Activated CD4-positive, CD25-positive, alpha-beta regulatory T cell treated with anti-CD3 and anti-CD28 coated beads, Interleukin-2, amount 50 U/mL, for 24 hours (primary cell): ENCODE measurements around the gene UFD1.

Experiments used
- ATAC-seq, 2 donors: fragments of 150-1000 bp; cut with Tn5 transposase; one replicate each; pipeline ENCODE4 v1.10.0; 2021; ENCODE audit warnings: mild to moderate bottlenecking in 1 of 2, moderate library complexity in 1 of 2

UFD1 gene

DNA sequence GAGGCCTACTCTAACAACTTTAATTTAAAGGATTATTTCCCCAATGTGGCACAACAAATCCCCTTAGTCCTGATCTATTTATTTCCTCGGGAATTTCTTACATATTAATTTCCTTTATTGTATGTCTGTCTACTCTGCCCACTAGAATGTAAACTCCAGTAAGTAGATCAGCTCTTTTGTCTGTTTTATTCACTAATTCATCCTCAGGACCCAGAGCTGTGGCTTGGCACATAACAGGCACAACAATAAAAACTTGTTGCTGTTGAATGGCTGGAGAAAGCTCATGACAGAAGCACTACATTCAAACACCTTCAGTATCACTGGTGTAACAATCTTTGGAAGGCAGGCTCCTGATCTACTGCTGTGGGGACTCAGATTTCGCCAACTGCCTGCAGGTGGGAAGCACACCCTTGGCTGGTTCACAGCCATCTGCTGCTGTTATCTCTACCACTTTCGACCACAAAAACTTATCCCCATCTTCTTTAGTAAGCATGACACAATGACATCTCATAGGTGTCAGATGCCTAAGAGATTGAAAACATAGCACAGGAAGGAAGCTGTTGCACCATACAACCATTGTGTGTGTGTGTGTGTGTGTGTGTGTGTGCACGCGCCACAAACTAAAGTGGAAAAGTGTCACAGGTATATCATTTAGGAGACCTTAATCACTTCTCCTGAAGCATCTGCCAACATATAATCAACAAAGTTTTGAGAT is 59.4 kb downstream of the UFD1 start:
- peak; percentile 98 for ATAC-seq

DNA sequence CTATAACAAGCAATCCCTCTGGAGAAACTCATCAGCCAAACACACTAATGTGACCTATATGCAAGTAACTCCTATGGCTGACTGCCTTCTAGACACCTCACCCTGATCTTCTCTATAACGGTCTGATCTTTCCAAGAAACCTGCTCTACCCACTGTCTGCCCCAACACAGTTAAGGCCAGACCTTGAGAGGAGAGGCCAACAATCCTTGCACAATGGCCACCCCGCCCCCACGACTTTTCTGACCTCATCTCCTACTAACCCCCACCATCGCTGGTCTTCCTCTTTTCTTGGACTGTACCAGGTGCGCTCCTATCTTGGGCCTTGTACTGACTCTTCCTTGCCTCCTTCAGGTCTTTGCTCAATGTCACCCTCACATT is 59.9 kb downstream of the UFD1 start:
- ATAC-seq = no peak

DNA sequence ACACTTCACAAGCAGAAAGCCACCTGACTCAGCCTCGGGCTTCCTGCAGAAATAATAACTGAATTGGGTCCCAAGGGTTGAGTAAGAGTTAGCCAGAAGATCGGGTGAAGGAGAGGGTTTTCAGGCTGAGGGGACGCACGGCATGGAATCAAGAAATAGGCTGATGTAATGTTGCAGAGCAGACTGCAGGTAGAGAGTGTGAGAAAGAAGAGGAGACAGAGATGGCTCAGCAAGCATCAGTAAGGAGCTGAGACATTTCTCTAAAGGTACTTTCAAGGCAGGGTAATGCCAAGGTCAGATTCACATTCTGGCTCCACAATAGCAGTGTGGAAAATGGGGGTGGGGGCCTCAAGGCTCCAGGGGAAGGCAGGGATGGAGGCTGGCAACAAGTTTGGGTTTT is 66.1 kb downstream of the UFD1 start:
- ATAC-seq = no peak

DNA sequence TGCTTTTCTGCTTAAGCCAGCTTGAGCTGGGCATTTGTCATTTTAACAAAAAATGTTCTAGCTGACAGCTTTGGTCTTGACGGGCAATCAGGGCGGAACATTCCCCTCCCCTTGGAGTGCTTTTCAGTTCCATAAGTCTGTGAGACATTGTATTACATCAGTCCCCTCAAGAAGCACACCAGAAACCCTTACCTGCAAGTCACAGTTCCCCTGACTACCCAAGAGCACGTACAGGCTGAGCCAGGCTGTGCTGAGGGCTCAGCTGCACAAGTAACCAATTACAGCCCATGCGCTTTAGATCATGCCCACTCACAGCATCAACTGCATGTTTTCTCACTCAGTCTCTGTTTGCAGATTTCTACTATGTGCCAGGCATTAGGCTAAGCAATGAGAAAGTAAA is 66.5 kb downstream of the UFD1 start:
- ATAC-seq = no peak

DNA sequence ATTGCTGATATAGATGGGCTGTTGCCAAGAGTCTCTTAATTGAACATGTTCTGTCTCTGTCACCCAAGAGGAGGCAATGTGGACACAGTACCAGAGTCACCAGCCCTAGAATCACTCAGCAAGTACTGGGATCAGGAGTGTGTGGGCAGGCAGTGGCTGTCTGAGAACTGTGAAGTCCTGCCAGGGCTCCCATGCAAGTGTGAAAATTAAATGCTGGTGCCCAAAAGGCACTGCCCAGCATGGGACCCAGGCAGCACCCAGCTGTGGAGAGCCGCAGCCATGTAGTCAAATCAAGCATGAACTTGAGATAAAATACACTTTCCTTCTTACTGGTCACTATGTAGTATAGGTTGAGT is 67.3 kb downstream of the UFD1 start:
- no peak for ATAC-seq

DNA sequence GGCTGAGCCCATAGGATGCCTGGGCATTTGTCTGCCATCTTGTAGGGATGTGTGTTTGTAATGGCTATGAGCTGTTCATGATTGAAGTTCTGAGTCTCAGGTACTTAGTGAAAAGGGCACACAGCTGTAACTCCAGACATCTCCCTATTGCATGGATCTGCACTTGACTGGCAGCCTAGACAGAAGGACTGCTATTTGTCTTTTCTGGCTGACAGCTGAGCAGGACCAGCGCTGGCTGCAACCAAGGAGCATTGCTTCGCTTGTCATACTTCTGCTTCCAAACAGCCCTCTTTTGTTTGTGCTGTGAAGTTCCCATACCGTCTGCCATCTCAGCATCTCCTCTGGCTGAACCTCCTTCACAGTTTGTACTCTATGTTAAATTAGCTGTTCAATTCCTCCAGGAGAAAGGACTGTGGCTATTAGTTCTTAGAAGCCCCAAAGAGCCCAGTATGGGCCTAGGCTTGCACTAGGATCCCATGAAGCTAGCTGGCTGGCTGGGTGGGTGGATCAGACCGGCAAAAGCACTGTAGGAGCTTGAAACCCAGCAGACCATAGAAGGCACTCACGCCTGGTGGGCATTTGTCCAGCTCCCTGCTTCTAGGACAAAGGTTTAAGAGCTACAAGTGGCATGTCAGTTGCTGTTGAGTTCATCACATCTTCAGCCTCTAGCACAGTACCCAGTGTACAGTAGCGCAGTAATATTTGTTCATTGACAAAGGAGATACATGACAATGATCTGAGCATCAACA is 67.9 kb downstream of the UFD1 start:
- ATAC-seq = no peak

DNA sequence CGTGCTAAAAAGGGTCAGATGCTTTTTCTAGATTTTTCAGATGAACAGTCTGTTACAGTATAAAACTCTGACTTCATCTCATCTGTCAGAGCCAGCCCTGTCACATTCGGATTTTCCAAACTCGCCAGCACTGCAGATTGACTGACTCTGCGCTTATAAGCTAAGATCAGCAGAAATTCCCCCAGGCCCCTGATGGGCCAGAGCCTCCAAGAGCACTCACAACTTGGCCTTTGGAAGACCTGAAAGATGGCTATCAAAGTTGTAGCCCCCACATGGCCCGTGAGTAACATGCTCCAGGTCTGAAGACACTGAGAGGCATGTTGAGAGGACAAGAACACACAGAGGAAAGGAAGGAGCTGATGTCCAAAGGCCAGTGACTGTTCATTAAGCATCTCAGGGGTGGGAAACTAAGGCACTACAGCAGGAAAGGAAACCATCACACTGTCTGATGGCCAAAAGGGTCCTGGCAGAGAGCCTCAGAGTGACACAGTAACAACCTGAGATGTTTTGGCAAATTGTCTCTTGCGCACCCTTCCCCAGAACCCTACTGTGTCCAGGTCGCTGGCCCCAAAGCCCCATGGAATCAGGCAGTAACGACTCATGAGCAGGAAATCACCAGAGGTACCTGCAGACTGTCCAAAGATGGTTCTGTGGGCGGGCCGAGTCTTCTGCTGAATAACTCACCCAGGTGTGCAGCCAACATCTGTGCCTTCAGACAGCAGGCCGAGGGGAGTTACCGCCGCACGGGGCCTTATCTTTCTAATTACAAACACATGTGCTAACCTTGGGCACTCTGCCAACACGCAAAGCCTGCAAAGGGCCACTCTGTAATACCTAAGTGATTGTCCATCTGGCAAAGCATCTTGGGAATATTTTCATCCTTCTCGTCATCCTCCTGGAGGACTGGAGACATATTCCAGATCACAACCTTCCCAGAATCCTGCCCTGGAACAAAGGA is 71.1 kb downstream of the UFD1 start:
- no peak for ATAC-seq

DNA sequence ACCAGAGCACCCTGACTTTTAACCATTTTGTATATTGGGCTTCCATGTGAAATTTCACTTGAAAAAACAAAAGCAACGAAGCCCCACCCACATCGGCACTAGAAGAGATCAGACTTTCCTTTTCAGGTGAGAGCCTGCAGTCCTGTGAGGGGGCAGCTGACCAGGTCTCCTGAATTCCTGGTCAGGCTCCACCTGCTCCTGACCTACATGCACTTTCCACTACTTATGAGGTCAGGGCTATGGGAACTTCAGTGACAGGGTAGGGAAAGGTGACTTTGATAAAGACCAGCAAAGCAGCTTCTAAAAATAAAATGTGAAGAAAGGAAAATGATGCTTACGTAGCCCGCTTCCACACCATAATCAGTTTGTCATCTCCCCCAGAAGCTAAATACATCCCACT is 72.1 kb downstream of the UFD1 start:
- ATAC-seq = no peak

DNA sequence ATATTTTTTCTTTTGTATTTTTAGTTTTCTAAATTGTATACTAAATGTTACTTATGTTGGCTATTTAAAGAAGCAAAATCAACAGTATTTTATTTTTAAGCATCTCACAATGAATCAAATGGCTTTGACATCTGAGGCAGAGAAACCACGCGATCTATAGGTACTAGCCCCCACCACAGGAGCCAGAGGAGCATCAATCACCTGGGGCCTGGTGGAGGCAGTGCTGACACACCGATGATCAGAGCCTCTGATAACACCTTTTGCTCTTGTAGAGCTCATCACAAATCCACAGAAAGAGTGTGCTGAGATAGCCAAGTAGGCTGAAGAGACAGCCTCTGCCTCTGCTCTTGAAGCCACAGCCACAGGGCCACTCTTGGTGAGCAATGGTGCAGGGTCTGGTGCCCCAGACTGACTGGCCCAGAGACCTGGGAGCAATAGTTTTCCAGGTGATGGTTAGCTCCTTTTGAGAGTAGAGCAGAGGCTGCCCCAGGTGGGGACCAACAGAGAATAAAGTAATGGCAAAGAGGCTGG is 72.6 kb downstream of the UFD1 start:
- no peak for ATAC-seq

DNA sequence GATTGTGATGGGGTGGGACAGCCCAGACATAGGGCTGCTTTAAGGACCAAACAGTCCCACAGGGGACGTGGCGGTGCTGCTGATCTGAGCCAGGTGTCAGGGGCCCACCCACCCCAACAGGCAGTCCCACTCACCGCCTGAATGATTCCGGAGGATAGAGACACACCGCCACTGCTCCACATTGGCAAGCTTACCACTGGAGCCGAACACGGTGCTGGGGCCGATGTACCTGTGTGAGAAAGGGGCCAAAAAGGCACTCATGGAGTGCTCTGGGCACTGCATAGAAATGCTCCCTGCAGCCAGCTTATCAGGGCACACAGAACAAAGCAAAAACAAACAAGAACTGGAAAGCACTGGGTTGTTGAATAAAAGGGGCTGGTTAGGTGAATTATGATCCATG is 73.3 kb downstream of the UFD1 start:
- no peak for ATAC-seq

DNA sequence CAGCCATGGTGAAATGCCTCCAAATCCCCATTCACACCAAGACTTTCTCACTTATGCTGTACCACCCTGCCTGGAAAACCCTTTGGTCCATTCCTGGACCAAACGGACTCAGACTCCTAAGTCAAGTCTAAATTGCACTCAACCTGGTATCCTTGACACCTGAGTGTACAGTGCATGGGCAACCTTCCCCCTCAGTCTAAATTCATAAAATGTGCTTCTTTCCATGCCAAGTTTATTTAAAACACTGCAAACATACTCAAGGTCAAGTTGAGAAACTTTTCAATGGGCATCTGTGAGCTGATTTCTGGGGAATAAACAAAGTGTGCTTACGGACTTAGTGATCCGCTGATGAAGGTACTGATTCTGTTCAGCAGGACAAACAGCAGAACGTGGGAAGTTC is 73.9 kb downstream of the UFD1 start:
- no peak for ATAC-seq

DNA sequence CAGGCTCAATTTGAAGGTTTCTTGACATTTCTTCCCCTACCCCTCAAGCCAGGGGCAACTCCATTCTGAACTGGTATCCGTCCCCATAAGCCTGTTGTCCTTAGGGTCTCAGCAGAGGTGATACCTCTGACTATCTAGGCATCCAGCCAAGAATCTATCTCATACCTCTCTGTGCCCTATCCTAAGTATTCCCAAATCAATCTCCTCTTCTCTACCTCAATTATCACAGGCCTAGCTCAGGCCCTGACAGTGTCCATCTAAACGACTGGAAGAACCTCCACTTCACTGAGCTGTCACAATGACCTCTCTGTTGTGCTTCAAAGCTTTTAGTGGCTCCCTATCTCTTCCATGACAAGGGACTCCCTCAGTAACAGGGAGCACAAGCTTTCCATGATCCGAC is 74.3 kb downstream of the UFD1 start:
- ATAC-seq = no peak

DNA sequence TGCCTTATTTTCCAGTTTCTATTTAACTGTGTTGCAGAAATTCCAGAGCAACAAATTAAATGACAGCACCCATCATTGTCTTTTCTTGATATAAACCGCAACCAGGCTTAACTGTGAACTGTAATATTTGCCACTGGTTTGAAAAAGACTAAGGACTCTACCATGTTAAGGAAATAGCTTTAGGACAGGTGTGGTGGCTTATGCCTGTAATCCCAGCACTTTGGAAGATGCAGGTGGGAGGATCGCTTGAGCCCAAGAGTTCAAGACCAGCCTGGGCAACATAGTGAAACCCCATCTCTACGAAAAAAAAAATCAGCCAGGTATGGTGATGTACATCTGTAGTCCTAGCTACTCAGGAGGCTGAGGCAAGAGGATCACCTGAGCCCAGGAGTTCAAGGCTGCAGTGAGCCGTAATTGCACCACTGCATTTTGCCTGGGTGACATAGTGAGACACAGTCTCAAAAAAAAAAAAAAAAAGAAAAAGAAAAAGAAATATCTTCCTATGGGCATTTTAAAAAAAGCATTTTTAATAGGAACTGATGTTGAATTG is 76.3 kb downstream of the UFD1 start:
- ATAC-seq = no peak

DNA sequence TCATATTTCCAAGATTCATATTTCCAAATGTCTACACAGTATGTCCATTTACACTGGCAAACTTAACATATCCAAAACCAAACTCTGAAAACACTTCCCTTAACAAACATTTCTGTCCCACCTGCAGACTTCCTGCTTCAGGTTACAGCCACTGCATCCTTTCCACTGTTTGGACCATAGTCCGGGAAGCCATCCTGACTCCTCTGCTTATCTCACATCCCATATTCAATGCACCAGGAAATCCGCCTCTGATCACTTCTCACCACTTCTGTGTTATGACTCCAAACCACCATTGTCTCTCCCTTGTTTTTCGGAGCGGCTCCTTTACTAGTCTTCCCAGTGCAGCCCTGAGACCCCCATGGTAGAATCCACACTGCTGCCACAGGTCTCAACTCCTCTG is 77.5 kb downstream of the UFD1 start:
- ATAC-seq = no peak

DNA sequence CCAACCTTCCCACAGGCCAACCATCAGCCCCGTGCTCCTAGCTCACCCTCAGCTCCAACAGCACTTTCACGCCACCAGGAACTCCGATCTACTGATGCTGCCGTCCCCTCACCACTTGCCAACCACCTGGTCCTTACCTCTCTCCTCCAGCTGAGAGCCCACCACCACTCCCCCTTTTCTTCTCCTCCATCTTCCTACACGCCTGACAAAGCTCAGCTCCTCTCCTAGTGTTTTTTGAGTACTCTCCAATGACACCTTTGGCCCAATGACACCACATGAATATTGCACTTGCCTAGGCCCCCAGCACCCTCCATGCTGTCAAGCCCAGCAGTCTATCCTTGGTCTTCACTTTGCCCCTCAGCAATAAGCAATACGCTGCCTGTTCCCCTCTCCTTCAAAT is 78.1 kb downstream of the UFD1 start:
- ATAC-seq = no peak
